LNCaP clone FGC (cell line): Measurements from ENCODE around the gene ENTREP1.

Experiments used
- DNase-seq: peaks from one replicate; pipeline ENCODE4 v3.0.0-alpha.2; 2011; ENCODE audit warnings: low read depth
- H3K4me3 ChIP-seq: 2 replicates; pipeline ENCODE4 v1.5.1; 2011; ENCODE audit warnings: mild to moderate bottlenecking, low read depth, low read length, control low read depth
- TF ChIP-seq, protein P1 (sequence below): IDR thresholded peaks from 2 replicates; pipeline ENCODE4 v1.5.1; 2012; ENCODE audit warnings: mild to moderate bottlenecking; ENCODE audit not compliant: control insufficient read depth, insufficient read depth; ENCODE audit errors: extremely low read depth

The ENTREP1 gene

DNA sequence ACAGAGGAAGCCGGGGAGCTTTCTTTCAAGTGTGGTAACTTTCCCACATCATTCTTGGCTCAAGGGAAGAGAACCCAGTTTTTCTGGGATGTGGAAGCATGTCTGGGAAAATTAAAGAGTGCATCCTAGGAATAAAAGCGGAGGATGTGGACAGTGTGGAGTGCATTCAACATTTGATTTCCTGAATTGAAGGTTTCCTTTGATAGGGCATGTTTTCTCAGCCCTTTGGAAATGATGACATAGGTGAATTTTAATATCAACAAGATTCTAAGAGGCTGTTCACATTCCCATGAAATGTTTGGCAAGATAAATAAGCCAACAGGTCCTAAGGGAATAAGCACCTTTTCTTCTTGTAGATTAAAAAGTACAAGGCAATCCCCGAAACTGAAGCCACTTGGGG is 63.6 kb downstream of the ENTREP1 start:
- DNase-seq, result no peak
- no peak overlapping the region for H3K4me3 ChIP-seq
- TF ChIP-seq, protein P1, sequence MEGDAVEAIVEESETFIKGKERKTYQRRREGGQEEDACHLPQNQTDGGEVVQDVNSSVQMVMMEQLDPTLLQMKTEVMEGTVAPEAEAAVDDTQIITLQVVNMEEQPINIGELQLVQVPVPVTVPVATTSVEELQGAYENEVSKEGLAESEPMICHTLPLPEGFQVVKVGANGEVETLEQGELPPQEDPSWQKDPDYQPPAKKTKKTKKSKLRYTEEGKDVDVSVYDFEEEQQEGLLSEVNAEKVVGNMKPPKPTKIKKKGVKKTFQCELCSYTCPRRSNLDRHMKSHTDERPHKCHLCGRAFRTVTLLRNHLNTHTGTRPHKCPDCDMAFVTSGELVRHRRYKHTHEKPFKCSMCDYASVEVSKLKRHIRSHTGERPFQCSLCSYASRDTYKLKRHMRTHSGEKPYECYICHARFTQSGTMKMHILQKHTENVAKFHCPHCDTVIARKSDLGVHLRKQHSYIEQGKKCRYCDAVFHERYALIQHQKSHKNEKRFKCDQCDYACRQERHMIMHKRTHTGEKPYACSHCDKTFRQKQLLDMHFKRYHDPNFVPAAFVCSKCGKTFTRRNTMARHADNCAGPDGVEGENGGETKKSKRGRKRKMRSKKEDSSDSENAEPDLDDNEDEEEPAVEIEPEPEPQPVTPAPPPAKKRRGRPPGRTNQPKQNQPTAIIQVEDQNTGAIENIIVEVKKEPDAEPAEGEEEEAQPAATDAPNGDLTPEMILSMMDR, result no peak

DNA sequence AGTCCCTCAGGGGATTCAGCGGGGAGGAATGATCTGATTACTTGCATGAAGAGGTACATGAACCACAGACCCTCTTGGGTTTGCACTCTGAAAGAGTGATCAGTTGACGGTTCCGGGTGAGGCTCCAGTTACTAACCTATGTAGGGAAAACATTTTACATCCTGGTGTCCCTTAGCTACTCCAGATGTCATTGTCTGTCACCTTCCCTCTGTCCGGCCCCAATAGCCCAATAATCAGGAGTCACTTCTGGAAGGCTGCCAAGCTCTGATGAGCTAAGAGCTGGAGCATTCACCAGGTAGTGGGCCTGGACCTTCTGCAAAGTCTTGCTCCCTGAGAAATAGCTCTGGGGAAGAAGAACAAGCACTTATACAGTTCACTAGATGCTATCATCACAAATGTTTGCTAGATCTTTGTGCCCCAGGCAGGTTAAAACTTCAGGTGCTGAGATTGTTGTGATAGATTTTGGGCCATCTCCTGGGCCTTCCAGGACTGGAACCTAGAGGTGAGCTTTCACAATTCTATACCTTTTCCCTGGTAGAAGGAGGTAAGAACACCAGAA is 64.5 kb downstream of the ENTREP1 start:
- no peak overlapping the region for H3K4me3 ChIP-seq
- DNase-seq, result no peak
- TF ChIP-seq, protein P1, result no peak

DNA sequence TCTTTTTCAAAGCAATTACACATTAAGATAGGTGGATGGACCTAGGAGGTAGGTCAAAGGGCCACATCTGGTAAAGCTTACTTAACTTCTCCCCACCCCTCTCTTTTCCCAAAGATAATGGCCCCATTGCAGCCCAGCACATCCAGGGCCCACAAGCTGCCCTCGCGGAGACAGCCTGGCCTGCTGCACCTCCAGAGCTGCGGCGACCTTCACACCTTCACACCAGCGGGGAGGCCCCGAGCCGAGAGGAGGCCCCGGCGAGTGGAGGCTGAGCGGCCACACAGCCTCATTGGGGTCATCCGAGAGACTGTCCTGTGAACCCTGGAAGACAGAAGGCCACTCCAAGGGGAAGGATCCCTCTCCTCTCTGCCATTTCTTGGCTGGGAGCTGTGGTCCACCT is 66.5 kb downstream of the ENTREP1 start:
- TF ChIP-seq, protein P1, result no peak
- H3K4me3 ChIP-seq, result no peak overlapping the region
- no peak for DNase-seq

DNA sequence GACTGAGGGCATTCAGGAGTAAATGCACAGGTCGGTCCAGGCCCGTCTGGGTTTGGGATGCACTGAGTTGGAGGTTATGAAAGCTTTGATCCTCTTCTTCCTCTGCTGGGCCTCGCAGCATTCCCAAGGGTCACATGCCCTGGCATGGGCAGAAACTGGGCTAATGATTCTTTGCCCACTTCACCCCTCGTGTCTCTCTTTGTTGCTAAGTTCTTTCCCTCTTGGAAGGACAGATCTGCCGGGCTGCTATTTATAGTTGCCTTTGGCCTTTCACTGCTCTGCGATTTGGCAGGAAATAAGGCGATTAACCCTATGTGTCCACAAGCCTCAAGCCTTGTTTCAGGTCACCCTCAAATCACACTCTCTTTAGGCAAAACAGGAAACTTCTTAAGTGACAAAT is 66.9 kb downstream of the ENTREP1 start:
- TF ChIP-seq, protein P1, result no peak
- no peak for DNase-seq
- H3K4me3 ChIP-seq, result no peak overlapping the region

DNA sequence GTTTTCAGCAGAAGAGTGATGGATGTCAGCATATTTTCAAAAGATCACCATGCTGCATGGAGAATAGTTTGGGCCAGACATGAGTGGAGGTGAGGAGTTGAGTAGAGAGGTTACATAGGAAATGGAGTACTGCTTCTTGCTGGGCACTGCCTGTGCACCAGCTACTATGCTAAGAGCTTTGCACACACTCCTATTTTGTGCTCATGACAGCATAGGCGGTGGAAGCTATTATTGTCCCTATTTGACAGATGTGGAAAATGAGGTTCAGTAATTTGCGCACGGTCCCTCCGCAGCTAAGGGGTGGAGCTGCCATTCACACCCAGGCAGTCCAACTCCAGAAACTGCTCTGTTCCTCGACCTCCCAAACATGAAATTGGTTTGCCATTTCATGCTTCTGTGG is 67.8 kb downstream of the ENTREP1 start:
- DNase-seq, result no peak
- TF ChIP-seq, protein P1, result no peak
- no peak overlapping the region for H3K4me3 ChIP-seq

DNA sequence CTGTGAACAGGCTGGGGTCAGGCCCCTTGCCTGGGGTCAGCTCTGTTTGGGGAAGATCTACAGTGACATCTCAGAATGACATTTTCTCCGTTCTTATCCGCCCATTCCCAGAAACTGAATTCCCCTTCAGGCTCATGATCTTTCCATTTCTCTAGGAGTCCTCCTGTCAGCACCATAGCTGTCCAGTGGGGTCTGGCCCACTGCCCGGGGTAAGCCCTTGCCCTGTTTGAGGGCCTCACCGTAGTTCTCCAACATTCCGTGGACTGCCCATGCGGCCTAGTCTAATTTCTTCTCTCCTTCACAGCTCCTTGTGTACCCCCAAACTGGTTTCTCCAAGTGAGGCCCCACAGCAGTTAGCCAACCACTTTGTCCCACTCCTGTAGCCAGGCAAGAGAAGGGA is 68.4 kb downstream of the ENTREP1 start:
- TF ChIP-seq, protein P1, result no peak
- H3K4me3 ChIP-seq, result no peak overlapping the region
- no peak for DNase-seq

DNA sequence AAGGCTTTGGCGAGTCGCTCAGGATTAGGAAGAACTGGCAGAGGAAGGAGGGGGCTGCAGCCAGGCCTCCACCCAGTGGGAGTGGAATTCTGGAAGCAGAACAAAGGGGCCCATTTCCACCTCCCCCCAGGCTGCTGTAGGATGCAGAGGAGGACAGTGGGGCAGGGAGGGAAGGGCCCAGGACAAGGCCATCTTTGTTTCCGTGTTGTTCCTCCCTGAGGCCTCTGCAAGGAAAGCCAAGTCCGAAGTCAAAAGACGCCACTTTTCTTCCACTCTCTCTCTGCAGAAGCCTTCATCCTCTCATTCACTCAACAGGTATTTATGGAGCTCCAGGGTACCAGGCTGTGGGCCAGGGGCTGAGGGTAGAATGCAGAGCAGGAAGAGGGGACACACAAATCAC is 70.7 kb downstream of the ENTREP1 start:
- no peak for DNase-seq
- TF ChIP-seq, protein P1, result no peak

More for the DNA sequence above, 70.7 kb downstream of the ENTREP1 start:
- no peak overlapping the region for H3K4me3 ChIP-seq
